GM19468 (cell line): ENCODE results near the gene GNAL.

Experiments used
- ATAC-seq: cut with Tn5 transposase; IDR thresholded peaks from one replicate; pipeline ENCODE4 v1.9.1; 2021; ENCODE audit warnings: mild to moderate bottlenecking, moderate library complexity, moderate number of reproducible peaks; ENCODE audit not compliant: unreplicated experiment; ENCODE audit errors: extremely low read depth

GNAL gene

DNA sequence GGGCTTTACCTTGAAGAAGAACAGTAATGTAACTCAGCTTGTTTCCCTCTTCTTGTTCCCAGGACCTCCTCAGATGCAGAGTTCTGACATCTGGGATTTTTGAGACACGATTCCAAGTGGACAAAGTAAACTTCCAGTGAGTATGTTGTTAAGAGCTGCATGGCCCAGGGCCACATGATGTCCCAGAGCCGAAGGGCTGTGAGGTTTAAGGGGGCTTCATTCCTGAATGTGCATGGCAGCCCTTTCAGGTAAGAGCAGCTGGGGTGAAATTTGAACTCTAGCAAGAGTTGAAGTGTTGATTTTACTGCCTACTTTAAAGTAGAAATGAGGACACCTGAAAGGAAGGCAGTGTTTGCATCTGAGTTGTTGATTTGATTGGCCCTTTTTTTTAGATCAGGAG is 175.4 kb downstream of the GNAL start:
- no peak for ATAC-seq

DNA sequence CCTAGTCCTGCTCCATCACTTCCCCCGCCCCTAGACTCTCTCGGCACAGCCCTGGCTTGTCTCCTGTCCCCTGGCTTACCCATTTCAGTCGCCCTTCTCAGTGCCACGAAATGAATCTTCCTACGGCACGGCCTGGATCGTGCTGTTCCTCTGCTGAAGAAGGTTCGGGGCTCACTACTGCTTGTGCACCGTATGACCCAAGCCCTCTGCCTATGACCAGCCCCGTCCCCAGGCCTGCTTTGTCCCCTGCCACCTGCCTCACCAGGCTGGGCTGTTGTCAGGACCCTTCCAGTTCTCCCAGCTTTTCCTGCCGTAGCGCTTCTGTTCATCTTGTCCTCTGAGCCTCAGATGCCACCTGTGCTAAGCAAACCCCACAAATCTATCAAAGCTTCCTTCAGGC is 176.0 kb downstream of the GNAL start:
- no peak for ATAC-seq

DNA sequence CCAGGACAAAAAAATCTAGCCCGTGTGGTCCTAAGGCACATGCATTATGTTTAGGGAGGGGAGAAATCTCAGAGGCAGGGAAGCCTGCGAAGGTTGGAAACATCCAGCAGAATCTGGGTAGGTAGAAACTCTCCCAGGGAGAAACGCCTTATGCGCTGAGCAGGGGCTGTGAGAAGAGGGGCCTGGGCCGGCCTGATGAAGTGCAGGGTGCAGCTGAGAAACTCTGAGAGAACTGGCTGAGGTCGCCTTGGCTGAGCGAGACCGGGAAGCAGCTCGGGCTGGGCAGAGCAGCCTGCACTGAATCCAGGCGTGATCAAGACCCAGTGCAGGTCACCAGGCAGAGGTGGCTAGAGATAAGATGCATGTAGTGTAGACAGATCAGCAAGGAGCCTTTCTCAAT is 177.3 kb downstream of the GNAL start:
- ATAC-seq = no peak

DNA sequence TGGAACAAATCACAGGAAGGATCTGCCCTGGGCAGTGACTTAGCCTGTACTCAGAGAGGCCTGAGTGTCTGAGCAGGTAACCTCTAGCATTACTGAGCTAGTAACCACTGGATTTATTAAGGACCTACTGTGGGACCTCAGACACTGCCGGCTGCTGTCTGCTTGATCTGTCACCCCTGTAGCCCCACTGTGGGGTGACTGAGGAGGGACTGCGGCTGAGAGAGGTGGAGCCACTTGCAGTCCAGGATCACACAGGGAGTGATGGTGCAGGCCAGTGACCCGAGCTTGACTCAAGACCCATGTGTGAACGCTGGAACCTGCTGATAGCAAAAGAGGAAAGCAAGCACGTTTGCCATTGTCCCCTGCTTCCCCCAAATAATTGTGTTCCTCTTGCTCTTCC is 177.7 kb downstream of the GNAL start:
- ATAC-seq = no peak

DNA sequence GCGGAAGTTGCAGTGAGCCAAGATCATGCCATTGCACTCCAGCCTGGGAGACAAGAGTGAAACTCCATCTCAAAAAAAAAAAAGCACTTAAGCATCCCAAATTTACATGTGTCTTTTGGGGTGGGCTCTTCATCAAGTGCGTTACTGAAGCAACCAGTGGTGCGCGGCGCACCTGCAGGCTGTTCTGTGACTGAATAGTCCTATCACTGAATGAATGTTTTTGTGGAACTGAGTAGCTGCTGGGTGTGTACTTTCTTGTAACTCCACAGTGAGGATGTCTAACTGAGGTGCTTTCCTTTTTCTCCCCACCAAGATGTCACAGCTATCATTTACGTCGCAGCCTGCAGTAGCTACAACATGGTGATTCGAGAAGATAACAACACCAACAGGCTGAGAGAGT is 179.2 kb downstream of the GNAL start:
- ATAC-seq = no peak

DNA sequence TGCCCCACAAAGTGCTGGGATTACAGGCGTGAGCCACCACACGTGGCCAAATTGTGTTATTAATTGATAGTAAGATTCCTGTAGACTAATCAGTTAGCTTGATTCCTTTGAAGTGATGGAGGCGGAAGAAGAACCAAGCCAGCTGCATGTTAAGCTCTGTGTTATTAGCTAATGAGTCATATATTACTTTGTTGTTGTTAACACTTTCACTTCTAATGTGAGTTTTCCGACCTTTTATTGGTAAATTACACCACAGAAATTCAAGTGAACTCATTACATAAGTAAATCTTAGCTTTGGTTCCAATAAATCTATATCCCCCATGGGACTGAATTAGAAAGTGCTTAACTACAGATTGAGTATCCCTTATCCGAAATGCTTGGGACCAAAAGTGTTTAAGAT is 182.4 kb downstream of the GNAL start:
- ATAC-seq = no peak

DNA sequence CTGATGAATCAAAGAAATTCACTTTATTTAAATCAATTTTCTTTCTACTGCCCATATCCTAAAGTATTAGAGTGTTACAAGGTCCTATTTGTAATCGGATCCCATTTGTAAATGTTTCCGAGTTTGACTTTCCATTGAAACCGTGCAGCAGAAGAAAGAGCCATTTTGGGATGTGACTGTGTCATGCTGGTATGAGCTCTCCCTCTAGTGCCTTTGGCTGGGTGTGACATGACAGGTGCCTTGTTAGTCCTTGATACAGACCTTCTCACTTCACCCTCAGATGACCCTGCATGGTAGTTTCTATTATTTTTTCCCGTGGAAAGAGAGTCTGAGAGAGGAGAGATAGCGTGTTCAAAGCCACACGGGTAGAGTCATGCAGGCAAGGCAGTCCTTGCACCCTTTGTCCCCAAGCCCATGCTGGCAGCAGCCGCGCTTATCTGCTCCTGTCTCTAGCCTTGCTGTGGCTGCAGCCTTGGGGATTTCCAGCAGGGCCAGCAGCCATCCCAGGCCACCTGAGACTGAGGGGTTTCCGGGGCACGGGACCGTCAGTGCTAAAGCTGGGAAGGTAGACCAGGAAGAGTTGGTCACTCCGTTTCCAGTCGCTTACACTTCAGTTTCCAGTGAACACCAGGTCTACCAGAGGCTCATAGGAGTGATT is 183.5 kb downstream of the GNAL start:
- ATAC-seq = no peak

DNA sequence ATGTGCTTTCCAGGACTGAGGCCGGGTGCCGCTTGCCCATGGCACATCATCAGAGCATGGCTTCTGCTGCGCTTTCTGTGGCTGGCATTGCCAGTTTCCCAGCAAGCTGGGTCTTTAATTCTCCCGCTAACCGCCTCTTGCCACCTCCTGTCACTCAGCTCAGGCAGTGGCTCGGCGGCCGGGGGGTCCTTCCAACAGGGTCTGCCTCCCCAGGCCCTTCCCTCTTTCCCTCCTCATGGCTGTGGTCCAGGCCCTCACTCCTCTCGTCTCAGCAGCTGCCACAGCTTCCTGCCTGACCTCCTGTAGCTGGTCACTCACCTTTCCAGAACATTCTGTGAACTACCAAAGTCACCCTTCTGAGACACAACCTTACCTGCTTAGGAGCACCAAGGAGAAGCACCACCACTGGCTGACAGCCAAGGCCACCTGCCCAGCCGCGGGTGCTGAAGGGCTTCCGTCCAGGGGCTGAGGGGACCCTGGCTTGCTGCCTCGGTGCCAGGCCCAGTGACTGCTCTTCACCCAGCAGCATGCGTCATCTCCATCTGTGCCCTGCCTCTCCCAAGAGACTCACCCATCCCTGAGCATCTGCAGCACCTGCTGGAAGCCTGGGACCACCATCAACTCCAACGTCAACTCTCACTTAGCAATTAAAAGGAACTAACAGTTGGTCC is 184.7 kb downstream of the GNAL start:
- no peak for ATAC-seq

DNA sequence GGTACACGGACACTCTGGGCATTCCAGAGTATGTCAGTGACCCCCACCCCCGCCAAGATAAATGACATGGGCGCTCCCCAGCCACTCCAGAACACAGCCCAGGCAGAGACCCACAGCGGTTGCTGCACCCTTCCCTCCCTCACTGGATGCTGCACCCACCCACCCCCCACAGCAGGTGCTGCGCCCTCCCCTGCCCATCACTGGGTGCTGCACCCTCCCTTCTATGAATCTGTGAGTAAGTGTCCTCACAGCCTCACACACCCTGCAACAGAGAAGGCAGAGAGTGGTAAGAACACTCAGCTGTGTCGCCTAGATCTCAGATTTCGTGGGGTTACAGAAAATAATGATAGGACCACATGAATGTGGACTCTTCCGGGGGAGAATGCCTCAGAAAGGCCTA is 185.6 kb downstream of the GNAL start:
- no peak for ATAC-seq

DNA sequence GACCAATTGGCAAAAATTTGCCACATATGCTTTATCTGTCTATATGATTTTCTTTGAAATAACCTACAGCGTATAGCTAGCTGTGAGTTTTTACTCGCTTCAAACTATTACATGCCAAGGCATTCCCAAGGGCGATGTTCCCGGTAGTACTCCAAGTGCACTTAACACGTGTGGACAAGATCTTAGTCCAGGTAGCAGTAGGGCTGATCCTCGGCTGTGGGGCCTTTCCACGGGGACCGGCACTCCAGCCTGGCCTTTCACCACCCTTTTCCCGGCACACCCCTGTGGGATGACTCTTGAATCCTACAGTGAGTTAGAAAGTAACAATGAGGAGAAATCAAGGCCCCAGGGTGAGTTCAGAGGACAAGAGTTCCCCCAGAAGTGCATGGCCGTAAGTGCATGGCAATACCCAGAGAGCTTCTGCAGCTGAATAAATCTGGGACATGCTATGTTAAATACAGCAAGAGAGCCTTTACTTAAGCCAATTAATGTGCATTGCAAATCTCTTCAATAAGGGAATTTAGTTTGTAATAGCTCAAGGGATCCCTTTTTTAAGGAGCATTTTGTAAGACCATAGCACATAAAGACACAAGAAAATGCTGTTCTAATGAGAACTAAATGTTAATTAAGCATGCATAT is 188.6 kb downstream of the GNAL start:
- no peak for ATAC-seq

DNA sequence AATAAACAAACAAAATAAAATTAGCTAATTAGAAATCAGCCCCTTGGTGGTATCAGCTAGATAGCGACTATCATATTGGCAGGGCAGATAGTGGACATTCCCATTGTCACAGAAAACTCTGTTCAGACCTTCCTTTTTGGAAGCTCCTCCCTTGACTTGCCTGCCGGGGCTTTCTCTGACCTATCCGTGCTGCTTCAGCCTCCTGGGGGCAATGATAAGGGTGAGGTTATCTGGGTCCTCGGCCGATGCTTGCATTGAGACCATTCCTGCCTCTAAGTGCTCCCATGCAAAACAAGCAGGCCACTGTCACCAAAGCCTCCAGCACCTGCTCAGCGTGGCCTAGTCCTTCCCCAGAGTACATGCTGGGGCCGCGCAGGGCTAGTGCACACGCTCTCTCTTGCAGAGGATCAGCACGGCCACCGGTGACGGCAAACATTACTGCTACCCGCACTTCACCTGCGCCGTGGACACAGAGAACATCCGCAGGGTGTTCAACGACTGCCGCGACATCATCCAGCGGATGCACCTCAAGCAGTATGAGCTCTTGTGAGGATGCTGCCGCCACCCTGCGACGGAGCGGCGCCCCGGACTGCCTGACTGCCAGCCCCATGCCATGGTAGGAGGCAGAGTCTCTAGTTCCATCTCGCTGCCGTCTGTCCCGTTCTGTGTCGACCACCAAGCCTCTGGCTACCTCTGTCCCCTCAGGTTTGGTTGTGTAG is 191.7 kb downstream of the GNAL start:
- no peak for ATAC-seq

DNA sequence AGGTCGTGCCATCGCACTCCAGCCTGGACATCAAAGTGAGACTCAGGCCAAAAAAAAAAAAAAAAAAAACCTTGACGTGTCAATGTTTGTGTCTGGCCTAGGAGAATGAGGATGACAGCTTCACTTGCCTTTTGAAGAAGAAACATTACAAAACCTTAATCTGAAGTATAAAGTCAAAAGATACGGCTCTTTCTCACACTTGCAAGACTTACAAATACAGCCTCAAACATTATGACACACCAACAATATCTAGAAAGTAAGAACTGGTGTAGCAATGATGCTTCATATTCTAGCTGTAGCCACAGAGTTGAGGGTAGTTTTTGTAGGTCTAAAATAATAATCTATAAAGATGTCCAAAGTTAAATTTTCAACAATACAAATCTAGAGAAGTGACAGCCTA is 193.6 kb downstream of the GNAL start:
- no peak for ATAC-seq

DNA sequence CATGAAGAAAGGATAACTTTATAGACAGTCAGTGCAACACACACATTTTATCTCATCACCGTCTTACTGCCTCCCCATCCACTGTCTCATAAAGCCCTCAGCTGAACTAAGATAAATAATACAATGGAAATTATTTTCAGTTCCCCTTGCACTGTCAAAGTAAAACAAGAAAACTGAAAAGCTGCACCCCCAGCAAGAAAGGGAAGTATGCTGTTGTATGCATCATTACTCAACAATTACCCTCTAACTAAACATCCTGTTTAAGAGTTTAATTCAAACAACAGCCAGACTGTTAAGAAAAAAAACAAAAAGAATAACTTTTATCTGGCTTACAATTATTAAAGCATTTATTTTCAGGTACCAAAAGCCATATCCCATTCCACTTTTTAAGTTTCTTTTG is 194.1 kb downstream of the GNAL start:
- peak; percentile 42 for ATAC-seq

DNA sequence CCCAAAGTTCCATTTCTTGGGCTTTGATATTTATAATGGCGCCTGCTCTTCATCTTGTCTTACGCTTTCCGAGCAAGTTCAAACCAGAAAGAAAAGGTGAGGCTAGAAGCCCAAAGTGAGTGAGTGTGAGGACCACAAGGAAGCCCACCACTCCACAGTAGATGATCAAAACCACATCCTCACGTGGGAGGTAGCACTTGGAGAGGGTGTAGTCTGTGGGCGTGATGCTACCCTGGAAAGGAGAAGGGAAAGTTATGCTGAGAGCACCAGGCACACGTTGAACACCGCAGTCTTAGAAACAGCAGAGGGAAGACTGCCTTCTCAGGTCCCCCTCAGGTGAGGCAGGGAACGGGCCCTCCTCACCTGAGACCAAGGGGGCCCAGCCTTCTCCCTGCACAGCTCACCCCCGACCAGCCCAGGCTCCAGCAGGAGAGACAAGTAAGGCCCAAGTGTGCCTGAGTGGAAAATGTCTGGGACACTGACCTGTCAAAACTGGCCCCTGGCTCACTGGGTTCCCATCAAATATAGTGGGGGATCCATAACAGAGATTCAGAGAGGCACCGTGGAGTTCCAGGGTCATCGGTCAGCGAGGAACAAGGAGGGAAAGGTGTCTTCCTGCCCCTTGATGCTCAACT is 195.4 kb downstream of the GNAL start:
- no peak for ATAC-seq

DNA sequence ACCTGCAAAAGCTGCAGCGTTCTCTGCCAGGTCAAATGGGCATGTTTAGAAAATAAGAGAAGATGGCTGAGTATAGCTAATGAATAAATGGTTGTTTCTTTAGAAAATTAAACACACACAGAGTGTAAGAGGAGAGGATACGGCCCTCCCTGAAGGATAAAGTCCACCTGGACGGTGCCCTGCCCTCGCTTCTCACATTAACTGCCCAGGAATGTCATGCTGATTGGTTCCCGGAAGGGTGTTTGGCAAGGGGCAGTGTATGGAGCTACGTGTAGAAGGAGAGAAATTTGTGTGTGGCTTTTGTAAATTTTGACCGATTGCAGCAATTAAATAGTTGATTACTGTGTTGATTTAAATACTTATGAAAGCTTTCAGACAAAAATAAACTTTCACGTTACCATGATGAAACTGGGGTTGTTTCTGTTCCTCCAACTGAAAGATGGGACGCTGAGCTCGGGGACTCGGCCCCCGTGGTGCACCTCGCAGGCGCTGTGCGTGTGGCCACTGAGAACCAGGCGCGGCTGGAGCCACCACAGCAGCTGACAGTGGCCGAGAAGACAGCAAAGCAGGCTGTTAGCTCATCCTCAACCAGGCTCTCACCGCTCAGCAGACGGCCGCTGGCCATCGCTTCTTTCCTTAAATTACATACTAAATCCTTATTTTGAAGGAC is 196.3 kb downstream of the GNAL start:
- no peak for ATAC-seq

DNA sequence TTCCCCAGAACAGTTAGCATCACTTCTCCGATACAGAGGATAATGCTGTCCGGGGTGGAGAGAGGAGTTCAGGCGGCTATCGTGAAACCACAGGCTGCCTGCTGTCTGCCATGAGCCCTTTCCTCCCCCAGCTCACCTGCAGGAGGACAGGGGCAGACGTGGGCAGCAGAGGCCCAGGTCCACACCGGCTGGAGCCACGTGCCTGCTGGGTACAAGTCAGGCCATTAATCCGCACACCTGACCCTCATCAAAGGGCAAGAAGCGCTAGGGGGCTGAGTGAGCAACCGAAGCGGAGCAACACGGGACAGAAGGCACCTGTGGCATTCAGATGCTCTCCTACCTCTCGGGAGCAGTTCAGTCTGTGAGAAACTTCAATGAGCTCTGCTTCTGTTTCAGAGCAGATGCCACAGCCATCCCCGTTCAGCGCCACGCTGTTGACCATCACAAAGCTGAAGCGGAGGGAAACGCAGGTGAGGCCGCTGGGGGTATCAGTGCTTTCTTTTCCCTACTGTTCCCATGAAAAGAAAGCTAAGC is 197.6 kb downstream of the GNAL start:
- ATAC-seq = no peak

DNA sequence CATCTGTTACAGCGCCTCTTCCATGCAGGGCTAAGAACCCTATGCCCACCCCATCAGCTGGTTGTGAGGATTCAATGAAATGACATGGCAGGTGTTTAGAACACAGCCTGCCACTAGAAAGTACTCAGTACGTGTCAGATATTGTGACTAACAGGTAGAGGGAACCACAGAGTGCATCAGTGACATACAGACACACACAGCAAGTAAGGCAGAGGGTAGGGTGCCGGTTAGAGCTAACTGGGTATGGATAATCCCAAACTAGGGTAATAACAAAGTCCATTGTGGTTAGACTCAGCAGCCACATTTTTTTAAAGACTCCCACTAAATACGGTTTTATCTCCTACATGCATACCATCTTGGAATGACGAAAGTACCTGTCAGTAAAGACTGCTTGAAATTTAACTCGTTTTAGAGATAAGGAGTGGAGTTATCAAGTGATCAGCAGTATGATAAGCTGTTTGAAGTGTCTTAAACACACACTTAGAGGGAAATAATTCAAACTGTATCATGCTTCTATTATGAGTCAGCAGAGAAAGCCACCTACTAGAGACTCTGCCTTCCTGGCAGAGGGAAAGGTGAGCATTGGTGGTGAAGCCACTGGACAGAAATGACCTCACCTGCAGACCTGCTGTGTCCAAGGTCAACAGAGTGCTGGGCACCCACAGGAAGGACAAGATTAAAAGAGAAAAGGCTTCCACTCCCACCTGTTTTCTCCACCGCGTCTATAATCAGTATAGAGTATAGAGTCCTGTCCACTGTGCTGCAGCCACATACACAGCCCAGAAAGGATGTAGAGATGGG is 198.5 kb downstream of the GNAL start:
- ATAC-seq = no peak

DNA sequence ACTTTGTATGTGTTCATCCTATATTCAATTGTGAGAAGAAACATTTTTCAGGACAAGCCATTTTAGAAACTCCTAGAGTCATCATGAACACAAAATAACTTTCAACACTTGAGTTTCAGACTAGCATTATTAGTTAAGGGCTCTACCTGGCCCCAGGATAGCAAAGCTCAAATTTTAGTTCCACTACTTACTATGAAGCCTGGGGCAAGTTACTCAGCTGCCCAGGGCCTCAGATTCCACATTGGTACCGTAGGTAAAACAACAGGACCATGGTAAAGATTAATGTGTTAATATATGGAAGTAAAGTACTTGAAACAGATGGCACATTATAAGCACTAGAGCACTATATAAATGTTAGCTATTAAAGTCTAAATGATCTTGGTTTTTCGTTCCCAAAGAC is 199.7 kb downstream of the GNAL start:
- no peak for ATAC-seq

DNA sequence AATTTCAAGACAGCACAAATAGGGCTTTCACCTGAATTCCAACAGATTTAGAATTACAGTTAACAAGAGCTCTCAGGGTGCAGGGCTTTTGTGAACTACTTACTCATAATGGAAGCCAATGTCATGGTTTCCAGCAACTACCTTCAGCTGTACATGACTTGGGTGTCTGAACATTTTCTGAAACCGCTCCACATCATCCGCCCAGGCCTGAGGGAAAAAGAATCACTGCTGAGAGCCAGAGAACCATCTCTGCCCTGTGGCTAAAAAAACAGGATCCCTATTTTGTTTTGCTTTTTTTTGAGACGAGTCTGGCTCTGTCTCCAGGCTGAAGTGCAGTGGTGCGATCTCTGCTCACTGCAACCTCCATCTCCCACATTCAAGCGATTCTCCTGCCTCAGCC is 200.2 kb downstream of the GNAL start:
- no peak for ATAC-seq
